SK-N-SH treated with all-trans-retinoic acid at 6 μM for 48 hours (cell line): ENCODE measurements around the gene JARID2.

Source experiments
- ARNTL ChIP-seq: fragments of 450-650 bp; formaldehyde crosslinking; IDR thresholded peaks from 2 replicates; pipeline ENCODE4 v1.5.0; 2020; ENCODE audit warnings: low read depth, mild to moderate bottlenecking, moderate library complexity, borderline replicate concordance
- BACH2 ChIP-seq: fragments of 250-450 bp; sonication (Bioruptor Pico); IDR thresholded peaks from 2 replicates; pipeline ENCODE4 v1.9.0; 2021; ENCODE audit warnings: mild to moderate bottlenecking, borderline replicate concordance
- CREB5 ChIP-seq: fragments of 250-450 bp; sonication (Bioruptor Pico); IDR thresholded peaks from 2 replicates; pipeline ENCODE4 v1.5.1; 2020; ENCODE audit warnings: low read depth, mild to moderate bottlenecking, moderate library complexity
- ESRRG ChIP-seq: fragments of 250-450 bp; sonication (Bioruptor Pico); IDR thresholded peaks from 2 replicates; pipeline ENCODE4 v1.6.1; 2021; ENCODE audit warnings: mild to moderate bottlenecking
- GLIS3 ChIP-seq: fragments of 250-450 bp; sonication (Bioruptor Pico); IDR thresholded peaks from 2 replicates; pipeline ENCODE4 v1.5.0; 2020; ENCODE audit warnings: mild to moderate bottlenecking, moderate library complexity
- OSR1 ChIP-seq: fragments of 250-450 bp; sonication (Bioruptor Pico); IDR thresholded peaks from 2 replicates; pipeline ENCODE4 v1.8.0; 2022; ENCODE audit warnings: moderate library complexity, mild to moderate bottlenecking, inconsistent platforms
- PATZ1 ChIP-seq: fragments of 250-450 bp; sonication (Bioruptor Pico); IDR thresholded peaks from 2 replicates; pipeline ENCODE4 v1.8.0; 2020; ENCODE audit warnings: mild to moderate bottlenecking, moderate library complexity, borderline replicate concordance
- PPARA ChIP-seq: fragments of 250-450 bp; sonication (Bioruptor Pico); IDR thresholded peaks from 2 replicates; pipeline ENCODE4 v1.5.0; 2020; ENCODE audit warnings: mild to moderate bottlenecking, borderline replicate concordance
- RARB ChIP-seq: fragments of 250-450 bp; sonication (Bioruptor Pico); IDR thresholded peaks from 2 replicates; pipeline ENCODE4 v1.8.0; 2021; ENCODE audit warnings: mild to moderate bottlenecking, moderate library complexity
- TCF4 ChIP-seq: fragments of 250-450 bp; sonication (Bioruptor Pico); IDR thresholded peaks from 2 replicates; pipeline ENCODE4 v1.8.0; 2021; ENCODE audit warnings: mild to moderate bottlenecking, moderate library complexity, borderline replicate concordance
- TSHZ2 ChIP-seq: fragments of 250-450 bp; sonication (Bioruptor Pico); IDR thresholded peaks from 2 replicates; pipeline ENCODE4 v1.5.0; 2020; ENCODE audit warnings: mild to moderate bottlenecking, moderate library complexity
- ZFP3 ChIP-seq: fragments of 250-450 bp; sonication (Bioruptor Pico); IDR thresholded peaks from 2 replicates; pipeline ENCODE4 v1.5.0; 2020; ENCODE audit warnings: mild to moderate bottlenecking, moderate library complexity
- ZFP30 ChIP-seq: fragments of 450-650 bp; formaldehyde crosslinking; IDR thresholded peaks from 2 replicates; pipeline ENCODE4 v1.5.0; 2022; ENCODE audit warnings: mild to moderate bottlenecking, moderate library complexity

- no peak for TF ChIP-seq ESRRG (CRISPR knock-in tag)
- no peak for TF ChIP-seq GLIS3 (CRISPR knock-in tag)
- no peak for TF ChIP-seq PPARA (CRISPR knock-in tag)
- no peak for TF ChIP-seq BACH2 (CRISPR knock-in tag)
- no peak for TF ChIP-seq TSHZ2 (CRISPR knock-in tag)
- TF ChIP-seq OSR1 (CRISPR knock-in tag), result no peak
- TF ChIP-seq CREB5 (CRISPR knock-in tag), result no peak
- TF ChIP-seq ZFP3 (CRISPR knock-in tag), result no peak
- no peak for TF ChIP-seq ZFP30 (CRISPR knock-in tag)
- TF ChIP-seq TCF4 (CRISPR knock-in tag), result no peak
- no peak for TF ChIP-seq PATZ1
- no peak for TF ChIP-seq ARNTL (CRISPR knock-in tag)
- no peak for TF ChIP-seq RARB (CRISPR knock-in tag)
Measured at GRCh38 chr6:15299430-15300131, 53.7 kb downstream of the JARID2 start.
